Esophagus squamous epithelium (tissue), 4 donors: ENCODE data around the gene KIF26B.

Experiments
- CTCF ChIP-seq, 6 experiments: fragments of 450-650 bp in 4 of 6; fragments of 200-600 bp in 2 of 6; sonication (generic) in 2 of 6; IDR thresholded peaks; one replicate each; pipeline ENCODE4 v1.5.1; 2016 to 2019; ENCODE audit warnings: antibody characterized with exemption in 6 of 6, mild to moderate bottlenecking in 4 of 6, moderate library complexity in 4 of 6
- POLR2A ChIP-seq, 4 donors: fragments of 450-650 bp; IDR thresholded peaks; one replicate each; pipeline ENCODE4 v1.6.1; 2017; ENCODE audit warnings: antibody characterized with exemption in 4 of 4, mild to moderate bottlenecking in 4 of 4, moderate library complexity in 3 of 4

GRCh38 chr1:245684571-245684970 lies 529.8 kb downstream of the KIF26B start:
- no peak for TF ChIP-seq CTCF (IDR thresholded peaks at IDR 0.05)
- TF ChIP-seq POLR2A (IDR thresholded peaks at IDR 0.05) = no peak
